HG03378 (cell line): ENCODE results near the gene FBXL20.
"Not testable (repeated sequence)": the region's sequence is repeated elsewhere in the genome, so short reads cannot be mapped to it uniquely, and the experiment has no call there.

Source experiments
- ATAC-seq: cut with Tn5 transposase; IDR thresholded peaks from one replicate; pipeline ENCODE4 v1.9.1; 2021; ENCODE audit warnings: mild to moderate bottlenecking, moderate library complexity; ENCODE audit not compliant: unreplicated experiment

The FBXL20 gene

DNA sequence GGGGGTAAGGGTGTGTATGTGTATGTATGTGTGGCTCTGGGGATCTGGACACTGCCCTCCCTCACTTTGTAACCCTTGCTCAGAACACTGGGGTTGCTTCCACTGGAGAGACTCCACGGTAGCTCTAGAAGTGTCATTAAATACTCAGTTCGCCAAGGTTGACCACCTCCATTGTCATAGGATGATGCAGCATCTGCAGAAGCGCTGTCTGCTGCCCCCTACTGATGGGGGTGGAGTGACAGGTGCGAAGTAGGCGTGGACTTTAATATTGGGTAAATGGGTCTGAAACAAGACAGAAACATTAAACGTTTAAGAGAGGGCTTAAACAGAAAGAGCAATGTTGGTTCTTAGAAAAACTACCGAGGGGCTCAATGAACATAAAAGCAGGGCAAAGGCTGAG lies 140.1 kb downstream of the FBXL20 start:
- no peak for ATAC-seq

DNA sequence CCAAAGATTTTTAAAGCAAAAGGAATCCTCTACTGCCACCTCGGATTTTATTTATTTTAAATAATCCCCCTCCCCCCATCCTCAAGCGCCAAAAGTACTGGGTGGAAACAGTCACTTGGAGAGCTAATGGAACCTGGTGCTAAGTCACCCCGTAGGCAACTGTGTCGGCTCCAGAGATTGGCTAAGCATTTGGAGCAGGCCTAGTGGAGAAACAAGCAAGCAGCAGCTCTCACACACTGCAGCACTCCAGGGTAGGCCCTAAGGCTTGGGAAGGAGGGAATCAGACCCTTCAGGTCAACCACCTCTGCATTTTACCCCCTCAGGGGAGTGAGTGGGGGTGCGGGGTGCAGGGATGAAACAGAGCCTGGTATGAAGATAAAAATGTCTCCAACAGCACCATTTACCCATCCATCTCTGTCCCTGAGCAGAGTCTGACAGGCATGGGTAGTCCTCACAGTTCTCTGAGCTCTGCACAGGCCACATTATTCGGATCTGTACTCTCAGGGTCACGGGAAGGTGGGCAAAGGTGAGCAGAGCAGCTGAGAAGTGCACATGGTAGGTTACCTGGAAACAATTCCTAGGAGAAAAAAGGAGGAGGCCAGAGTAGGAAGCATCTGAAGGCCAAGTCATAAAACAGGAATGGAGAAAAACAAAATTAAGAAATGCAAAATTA lies 148.5 kb downstream of the FBXL20 start:
- no peak for ATAC-seq

GRCh38 chr17:39251997-39252396 lies 149.4 kb downstream of the FBXL20 start:
- no peak for ATAC-seq

DNA sequence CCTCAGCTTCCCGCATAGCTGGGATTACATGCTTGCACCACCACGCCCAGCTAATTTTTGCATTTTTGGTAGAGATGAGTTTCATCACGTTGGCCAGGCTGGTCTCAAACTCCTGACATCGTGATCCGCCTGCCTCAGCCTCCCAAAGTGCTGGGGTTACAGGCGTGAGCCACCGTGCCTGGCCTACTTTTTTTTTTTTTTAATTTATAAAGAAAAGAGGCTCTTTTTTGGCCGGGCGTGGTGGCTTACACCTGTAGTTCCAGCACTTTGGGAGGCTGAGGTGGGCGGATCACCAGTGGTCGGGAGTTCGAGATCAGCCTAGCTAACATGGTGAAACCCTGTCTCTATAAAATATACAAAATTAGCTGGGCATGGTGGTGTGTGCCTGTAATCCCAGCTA lies 151.3 kb downstream of the FBXL20 start:
- ATAC-seq = not testable (repeated sequence)

GRCh38 chr17:39246274-39246673 lies 155.2 kb downstream of the FBXL20 start:
- ATAC-seq = no peak

DNA sequence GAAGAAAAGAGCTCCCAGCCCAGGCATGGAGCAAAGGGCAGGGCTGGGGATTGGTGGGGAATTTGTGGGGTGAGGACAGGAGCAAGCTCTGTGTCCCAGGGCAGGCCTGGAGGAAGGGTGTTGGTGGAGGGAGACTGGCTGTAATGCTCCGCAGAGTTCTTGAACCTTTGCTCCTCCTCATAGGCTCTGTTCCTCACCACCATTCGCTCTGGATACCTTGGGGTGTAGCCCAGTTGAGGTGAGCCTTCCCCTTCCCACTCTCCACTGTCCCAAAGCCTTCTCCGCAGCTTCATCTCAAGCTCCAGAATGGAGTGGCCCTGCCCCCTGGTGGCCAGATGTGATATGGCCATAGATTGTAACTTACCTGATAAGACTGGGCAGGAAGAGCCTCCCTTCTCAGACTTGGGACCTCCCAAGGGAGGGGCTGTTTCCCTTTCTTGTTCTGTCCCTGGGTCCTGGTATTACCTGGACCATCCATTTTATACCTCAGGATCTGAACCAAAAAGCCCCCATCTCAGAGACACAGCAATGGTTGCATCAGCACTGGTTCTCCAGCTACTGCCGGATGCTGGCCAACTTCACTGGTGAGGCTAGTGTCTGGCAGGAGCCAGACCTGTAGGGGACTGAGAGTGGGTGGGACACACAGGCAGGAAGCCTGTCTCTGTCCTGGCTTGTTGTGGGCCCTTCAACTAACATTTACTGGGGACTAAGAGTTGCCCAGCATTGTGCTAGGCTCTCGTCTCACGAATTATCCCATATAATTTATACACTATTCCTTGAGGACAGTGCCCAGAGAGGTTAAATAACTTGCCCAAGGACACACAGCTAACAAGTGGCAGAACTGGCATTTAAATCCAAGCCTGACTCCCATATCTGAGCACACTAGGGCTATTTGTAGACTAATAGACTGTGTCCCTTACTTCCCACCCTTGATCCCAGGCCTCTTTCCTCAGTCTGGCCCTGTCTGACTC lies 156.5 kb downstream of the FBXL20 start:
- peak; percentile 62 for ATAC-seq

- no peak for ATAC-seq
Measured at GRCh38 chr17:39244016-39244599, 157.3 kb downstream of the FBXL20 start.

- ATAC-seq = no peak
Measured at GRCh38 chr17:39243155-39243554, 158.3 kb downstream of the FBXL20 start.

DNA sequence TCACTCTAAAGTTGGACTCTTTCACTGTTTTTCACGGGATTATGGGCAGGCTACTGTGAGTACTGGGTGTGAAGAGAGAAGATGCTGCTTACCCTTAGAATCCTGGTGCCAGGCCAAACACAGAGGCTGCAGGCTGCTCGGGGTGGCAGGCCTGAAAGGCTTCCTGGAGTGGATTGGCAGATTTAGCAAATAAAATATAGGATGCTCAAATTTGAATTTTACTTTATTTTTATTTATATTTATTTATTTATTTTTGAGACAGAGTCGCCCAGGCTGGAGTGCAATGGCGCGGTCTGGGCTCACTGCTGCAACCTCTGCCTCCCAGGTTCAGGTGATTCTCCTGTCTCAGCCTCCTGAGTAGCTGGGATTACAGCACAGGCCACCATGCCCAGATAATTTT lies 160.8 kb downstream of the FBXL20 start:
- no peak for ATAC-seq

- no peak for ATAC-seq
Measured at GRCh38 chr17:39239640-39240314, 161.6 kb downstream of the FBXL20 start.

- no peak for ATAC-seq
Measured at GRCh38 chr17:39238311-39238972, 163.0 kb downstream of the FBXL20 start.

GRCh38 chr17:39237586-39237985 lies 163.8 kb downstream of the FBXL20 start:
- no peak for ATAC-seq

- no peak for ATAC-seq
Measured at GRCh38 chr17:39236981-39237441, 164.4 kb downstream of the FBXL20 start.

GRCh38 chr17:39236450-39236927 lies 164.9 kb downstream of the FBXL20 start:
- no peak for ATAC-seq

- ATAC-seq = no peak
Measured at GRCh38 chr17:39235555-39236449, 165.6 kb downstream of the FBXL20 start.

DNA sequence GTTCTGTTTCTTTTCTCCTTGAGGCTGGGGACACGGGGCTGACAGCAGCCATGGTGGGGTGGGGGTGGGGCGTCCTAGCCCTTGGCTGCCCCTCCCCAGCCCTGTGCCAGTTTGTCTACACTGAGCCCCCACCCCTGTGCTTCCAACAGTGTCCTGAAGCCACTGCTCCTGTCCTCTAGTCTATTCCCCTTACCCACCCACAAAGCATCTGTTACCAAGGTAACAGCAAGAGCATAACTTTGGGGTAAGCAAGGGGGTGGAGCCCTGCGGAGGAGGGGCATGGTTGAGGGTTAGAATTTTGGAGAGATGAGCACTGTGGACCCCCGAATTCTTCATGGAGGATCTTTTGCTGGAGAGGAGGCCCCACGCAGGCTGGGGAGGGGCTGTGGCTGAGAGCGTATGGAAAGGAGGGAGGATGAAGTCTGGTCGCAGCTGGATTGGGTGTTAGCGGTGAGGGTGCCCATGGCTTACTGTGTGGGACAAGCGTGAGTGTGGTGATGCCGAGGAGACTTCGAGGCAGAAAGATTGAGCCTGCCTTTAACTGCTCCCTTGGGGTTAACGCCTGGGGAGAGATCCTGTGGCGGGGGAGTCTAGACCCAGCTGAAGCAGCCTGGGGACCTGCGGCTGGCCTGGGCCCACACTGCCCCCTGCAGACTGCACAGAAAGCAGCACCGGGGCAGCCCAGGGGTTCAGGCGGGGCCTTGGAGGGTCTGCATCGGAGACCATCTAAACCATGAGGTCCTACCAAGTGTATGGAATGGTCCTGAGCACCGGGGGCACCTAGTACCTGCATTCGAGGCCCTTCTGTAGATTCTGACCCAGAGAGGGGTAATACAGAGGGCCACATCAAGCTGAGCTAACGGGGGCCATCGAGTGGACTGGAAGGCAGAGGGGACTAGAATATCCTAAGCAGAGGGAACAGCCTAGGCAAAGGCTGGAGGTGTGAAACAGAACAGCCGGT lies 169.6 kb downstream of the FBXL20 start:
- ATAC-seq = no peak

GRCh38 chr17:39231091-39231561 lies 170.3 kb downstream of the FBXL20 start:
- ATAC-seq = no peak

GRCh38 chr17:39230361-39230760 lies 171.1 kb downstream of the FBXL20 start:
- ATAC-seq = no peak
